KOPT-K1 (cell line): ENCODE results near the gene PRRC2B.
"Not testable (repeated sequence)": the region's sequence is repeated elsewhere in the genome, so short reads cannot be mapped to it uniquely, and the experiment has no call there.

Experiments used
- H3K27ac ChIP-seq: fragments of 200-600 bp; sonication (generic); 2 replicates; pipeline ENCODE4 v1.5.1; 2016; ENCODE audit warnings: antibody characterized with exemption, mild to moderate bottlenecking, low read depth, low read length; ENCODE audit not compliant: poor library complexity, severe bottlenecking
- H3K36me3 ChIP-seq: fragments of 200-600 bp; sonication (generic); 2 replicates; pipeline ENCODE4 v1.5.1; 2017; ENCODE audit warnings: antibody characterized with exemption, mild to moderate bottlenecking, low read length, moderate library complexity; ENCODE audit not compliant: insufficient read depth
- H3K9me3 ChIP-seq: fragments of 200-600 bp; sonication (generic); 2 replicates; pipeline ENCODE4 v1.5.1; 2017; ENCODE audit warnings: antibody characterized with exemption, low read length, mild to moderate bottlenecking; ENCODE audit not compliant: insufficient read depth, poor library complexity, severe bottlenecking

PRRC2B gene

DNA sequence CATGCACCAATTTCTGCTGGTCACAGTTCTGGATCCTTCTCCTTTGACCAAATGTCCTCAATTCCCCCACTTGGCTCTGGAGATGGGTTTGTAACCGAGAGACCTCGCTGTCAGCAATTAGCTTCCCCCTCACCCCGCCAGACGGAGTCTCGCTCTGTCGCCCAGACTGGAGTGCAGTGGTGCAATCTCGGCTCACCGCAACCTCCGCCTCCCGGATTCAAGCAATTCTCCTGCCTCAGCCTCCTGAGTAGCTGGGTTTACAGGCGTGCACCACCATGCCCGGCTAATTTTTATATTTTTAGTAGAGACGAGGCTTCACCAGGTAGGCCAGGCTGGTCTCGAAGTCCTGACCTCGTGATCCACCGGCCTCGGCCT is 21.3 kb upstream of the PRRC2B start:
- not testable (repeated sequence) for H3K9me3 ChIP-seq, H3K36me3 ChIP-seq
- H3K27ac ChIP-seq, result peak overlapping the region; percentile 84

DNA sequence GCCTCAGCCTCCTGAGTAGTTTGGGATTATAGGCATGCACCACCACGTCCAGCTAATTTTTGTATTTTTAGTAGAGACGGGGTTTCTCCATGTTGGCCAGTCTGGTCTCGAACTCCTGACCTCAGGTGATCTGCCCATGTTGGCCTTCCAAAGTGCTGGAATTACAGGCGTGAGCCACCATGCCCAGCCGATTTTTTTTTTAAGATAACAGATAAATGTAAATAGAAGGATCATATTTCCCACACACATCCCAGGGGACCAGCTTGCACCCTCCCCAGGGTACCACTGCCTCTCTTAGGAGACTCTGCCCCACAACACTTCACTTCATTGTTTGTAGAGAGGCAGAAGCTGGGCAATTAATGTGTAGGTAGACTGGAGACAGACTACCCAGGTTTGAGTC is 19.2 kb upstream of the PRRC2B start:
- not testable (repeated sequence) for H3K36me3 ChIP-seq, H3K9me3 ChIP-seq, H3K27ac ChIP-seq

DNA sequence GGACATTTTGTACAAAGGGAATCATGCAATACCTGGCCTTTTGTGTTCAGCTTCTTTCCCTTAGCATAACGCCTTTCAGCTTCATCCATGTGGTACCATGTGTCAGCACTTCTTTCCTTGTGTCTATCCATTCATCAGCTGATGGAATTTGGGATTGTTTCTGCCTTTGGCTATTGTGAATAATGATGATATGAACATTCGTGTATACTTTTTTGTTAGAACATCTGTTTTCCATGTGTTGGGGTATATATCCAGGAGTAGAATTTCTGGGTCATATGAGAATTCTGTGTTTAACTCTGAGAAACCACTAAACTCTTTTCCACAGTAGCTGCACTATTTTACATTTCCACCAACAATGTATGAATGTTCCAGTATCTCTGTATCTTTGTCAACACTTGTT is 14.8 kb upstream of the PRRC2B start:
- Histone ChIP-seq H3K27ac (no peak overlapping the region), H3K36me3 (no peaks in the 10 kb centered on the region), H3K9me3 (no peaks in the 10 kb centered on the region)

DNA sequence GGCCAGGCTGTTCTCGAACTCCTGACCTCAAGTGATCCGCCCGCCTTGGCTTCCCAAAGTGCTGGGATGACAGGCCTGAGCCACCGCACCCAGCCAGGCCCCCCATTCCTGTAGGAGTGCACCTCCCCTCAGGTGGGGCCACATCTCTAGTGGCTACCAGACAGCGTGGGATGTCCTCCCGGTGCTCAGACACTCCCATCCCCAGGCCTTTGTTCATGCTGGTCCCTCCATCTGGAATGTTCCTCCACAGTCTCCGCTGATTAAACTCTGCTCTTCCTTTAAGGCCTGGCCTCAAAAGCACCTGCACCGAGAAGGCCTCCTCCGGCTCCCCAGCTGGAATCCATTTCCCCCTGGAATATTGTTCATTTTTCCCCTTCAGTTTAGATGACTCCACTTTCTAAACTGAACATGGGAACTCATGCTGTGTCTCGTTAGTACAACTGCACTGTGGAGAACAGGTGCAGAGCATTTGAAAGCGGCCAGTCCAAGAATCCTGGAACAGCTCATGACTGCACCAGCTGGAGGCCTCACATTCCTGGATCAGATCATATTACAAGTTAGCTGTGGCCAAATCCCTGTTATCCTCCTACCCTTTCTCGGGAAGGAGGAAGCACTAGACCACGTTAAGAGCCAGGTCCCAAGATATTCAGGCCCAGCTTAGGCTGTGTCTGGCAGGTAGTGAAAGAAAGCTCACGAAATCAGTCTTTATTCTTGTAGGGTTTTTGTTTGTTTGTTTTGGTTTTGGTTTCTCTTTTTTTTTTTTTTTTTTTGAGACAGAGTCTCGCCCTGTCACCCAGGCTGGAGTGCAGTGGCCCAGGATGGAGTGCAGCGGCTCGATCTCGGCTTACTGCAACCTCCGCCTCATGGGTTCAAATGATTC is 10.8 kb upstream of the PRRC2B start:
- Histone ChIP-seq H3K27ac (no peak overlapping the region), H3K9me3 (no peaks in the 10 kb centered on the region), H3K36me3 (no peaks in the 10 kb centered on the region)

DNA sequence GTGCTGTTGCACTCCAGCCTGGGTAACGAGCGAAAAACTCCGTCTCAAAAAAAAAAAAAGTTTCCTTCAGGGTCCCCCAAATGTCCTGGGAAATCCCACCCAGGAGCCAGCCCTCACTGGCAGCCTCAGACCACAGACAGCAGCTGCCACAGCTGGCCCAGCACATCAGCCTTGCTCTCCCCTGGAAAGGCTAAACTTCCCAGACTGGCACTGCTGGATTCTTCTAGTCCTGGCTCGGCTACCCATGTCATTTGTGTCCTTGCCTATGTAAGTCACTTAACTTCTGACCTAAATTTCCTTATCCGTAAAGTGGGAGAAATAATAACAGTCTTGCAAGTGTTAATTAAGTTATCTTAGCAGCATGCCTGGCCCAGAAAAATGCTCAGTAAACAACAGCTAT is 8.6 kb upstream of the PRRC2B start:
- Histone ChIP-seq H3K36me3 (no peaks in the 10 kb centered on the region), H3K27ac (no peak overlapping the region), H3K9me3 (no peaks in the 10 kb centered on the region)

DNA sequence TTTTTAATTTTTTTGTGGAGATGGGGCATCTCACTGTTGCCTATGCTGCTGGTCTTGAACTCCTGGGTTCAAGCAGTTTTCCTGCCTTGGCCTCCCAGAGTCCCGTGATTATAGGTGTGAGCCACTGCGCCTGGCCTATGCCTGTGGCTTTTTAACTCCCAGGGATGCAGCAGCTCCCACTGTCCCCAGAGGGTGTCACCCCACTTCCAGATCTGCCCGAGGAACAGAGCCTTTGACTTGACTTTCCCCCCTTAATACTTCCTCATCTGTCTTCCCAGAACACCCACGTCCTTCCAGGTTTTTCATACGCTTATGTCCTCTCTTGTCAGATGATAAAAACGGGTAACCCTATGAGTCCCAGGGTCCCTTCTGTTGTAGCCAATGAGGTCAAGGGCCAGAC is 7.6 kb upstream of the PRRC2B start:
- Histone ChIP-seq H3K27ac (no peak overlapping the region), H3K9me3 (no peaks in the 10 kb centered on the region), H3K36me3 (no peaks in the 10 kb centered on the region)

DNA sequence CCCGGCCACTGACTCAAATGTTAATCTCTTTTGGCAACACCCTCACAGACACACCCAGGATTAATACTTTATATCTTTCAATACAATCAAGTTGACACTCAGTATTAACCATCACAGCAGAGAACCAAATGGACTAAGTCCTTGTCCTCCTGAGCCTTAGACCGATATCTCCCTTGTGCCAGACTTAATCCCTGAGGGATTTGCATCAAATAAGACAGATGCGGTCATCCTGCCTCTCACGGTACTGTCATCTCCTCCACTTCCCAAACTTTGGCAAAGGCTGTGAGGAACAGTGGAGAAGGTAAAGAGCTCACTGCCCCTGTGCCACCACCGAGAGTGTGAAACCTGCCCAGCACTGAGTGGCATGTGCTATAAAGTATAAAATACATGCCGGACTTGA is 6.5 kb upstream of the PRRC2B start:
- Histone ChIP-seq H3K27ac (no peak overlapping the region), H3K9me3 (no peaks in the 10 kb centered on the region), H3K36me3 (no peaks in the 10 kb centered on the region)

DNA sequence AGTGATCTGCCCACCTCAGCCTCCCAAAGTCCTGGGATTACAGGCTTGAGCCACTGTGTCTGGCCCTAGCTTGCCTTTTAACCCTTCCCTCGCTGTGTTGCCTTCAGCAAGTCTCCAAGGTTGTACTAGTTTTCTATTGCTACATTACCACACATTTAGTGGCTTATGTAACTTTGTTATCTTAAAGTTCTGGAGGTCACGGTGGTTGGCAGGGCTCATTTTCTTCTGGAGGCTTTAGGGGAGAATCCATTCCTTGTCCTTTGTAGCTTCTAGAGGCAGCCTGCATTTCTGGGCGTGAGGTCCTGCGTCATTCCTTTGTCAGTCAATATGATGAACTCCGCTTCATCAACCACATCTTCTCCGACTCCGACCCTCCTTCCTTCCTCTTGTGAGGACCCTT is 2.9 kb upstream of the PRRC2B start:
- Histone ChIP-seq H3K27ac (no peak overlapping the region), H3K9me3 (no peaks in the 10 kb centered on the region), H3K36me3 (no peaks in the 10 kb centered on the region)

DNA sequence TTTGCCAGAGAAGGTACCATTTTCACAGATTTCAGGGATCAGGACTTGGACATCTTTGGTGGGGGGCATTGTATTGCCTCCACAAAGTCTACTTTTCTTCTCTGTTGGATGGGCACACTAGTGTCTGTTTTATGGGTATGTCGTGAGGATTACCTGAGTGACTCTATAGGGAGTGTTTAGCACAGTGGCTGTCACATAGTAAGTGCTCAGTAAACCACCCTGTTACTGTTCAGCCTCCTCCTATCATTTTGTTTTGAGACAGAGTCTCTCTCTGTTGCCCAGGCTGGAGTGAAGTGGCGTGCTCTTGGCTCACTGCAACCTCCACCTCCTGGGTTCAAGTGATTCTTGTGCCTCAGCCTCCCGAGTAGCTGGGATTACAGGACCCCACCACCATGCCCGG is 2.4 kb upstream of the PRRC2B start:
- Histone ChIP-seq H3K27ac (no peak overlapping the region), H3K36me3 (no peaks in the 10 kb centered on the region; the same call in 1 of the 2 replicates), H3K9me3 (no peaks in the 10 kb centered on the region)

DNA sequence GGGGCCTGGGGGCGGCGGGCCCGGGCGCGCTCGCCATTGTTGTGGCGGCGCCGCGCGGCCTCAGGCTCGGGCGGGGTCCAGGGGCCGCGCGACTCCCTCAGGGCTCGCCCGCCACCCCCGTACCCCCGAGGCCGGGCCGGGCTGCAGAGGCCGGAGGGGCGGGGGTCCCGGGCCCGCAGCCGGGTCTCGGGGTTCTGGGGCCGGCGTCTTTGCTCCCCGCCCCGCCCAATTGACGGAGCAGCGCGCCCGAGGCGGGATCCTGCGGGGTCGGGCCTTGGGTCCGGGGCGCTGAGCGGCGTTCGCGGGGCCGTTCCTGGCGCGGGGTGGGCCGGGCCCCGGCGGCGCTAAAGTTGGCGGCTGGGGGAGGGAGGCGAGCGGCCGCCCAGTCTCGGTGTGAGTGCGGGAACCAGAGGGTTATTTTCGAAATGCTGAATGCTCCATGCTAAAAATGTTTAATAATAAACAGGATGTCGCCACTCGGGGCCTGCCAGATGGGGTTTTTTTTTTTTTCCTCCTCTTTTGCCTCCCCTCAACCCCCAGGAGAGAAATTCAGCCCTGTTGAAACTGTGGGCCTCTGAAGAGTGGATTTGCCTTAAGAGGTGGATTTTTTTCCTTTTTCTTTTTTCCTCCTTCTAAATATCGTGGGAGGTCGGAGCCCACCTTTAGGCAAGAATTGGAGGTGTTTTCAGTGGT is 724 bp downstream of the PRRC2B start:
- peak overlapping the region; percentile 70 for H3K27ac ChIP-seq
- no peaks in the 10 kb centered on the region; the same call in 1 of the 2 replicates for H3K36me3 ChIP-seq
- no peaks in the 10 kb centered on the region for H3K9me3 ChIP-seq

DNA sequence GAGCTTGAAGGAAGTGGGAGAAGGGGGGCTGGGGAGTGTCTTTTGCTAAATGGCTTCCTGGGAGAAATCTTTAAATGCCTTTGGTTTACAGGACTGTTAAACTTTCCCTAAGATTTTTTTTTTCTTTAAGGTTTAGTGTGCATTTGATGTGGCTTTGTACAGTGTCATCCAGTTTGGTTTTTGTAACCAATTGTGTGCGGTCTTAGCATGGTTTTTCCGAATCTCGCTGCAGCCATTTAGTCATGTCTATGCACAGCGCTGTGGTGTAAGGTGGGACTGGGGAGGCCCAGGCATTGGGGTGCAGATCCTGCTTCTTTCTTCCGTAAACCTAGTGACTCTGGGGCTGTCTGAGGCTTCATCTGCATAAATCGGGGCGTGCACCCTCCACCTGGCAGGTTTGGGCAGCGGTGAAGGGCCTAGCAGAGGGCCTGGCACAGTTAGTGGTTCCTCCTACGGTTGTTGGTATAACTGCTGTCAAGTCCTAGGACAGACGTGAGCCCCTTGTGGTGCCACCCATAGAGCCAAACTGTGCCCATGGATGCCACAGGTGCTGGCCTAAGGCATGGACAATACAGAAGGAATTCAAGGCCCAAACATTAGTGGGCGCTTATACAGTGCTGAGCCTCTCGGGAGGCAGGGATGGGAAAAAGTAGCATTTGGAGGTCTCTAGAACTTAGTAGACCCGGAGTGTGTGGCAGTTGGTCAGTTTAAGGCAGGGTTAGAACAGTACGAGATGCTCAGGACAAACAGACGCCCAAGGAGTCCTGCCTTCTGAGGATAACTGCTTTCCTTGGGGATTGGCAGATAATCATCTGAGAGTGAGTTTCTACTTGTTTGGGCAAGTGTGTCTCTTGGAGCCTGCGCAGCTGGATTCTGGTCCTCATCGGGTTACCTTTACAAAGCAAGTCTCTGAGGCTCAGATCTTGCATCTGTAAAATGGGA is 1.5 kb downstream of the PRRC2B start:
- H3K9me3 ChIP-seq, result no peaks in the 10 kb centered on the region
- H3K27ac ChIP-seq, result peak overlapping the region; percentile 70
- no peaks in the 10 kb centered on the region; the same call in 1 of the 2 replicates for H3K36me3 ChIP-seq

DNA sequence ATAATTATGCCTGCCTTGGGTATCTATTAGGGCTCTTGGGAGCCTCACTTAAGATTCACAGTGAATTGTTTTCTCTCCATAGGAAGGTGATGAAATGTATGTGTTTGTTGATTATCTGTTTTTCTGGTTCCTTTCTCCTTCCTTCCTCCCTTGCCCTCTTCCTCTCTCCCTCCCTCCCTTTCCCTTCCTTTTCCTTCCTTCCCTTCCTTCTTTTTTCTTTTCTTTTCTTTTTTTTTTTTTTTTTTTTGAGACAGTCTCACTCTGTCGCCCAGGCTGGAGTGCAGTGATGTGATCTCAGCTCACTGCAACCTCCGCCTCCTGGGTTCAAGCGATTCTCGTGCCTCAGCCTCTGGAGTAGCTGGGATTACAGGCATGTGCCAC is 2.2 kb downstream of the PRRC2B start:
- H3K27ac ChIP-seq, H3K9me3 ChIP-seq, H3K36me3 ChIP-seq: not testable (repeated sequence)

DNA sequence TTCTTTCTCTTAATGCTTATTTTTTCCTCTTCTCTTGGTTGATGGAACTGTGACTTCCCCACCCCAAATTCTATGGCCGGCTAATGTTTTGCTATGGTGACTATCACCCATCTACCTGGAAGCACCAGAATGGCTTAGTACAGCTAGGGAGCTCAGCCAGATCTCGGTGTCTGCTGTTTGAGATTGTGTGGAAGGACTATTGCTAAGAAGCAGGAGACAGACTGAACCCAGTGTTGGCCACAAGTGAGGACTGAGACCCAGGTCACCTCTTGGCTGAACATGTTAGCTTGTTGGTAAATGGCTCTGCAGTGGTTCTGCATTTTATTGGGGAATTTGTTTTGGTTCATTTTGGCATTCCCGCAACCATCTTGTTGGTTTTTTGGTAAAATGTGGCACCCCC is 2.7 kb downstream of the PRRC2B start:
- Histone ChIP-seq H3K9me3 (no peaks in the 10 kb centered on the region), H3K27ac (no peak overlapping the region), H3K36me3 (no peaks in the 10 kb centered on the region; the same call in 1 of the 2 replicates)

DNA sequence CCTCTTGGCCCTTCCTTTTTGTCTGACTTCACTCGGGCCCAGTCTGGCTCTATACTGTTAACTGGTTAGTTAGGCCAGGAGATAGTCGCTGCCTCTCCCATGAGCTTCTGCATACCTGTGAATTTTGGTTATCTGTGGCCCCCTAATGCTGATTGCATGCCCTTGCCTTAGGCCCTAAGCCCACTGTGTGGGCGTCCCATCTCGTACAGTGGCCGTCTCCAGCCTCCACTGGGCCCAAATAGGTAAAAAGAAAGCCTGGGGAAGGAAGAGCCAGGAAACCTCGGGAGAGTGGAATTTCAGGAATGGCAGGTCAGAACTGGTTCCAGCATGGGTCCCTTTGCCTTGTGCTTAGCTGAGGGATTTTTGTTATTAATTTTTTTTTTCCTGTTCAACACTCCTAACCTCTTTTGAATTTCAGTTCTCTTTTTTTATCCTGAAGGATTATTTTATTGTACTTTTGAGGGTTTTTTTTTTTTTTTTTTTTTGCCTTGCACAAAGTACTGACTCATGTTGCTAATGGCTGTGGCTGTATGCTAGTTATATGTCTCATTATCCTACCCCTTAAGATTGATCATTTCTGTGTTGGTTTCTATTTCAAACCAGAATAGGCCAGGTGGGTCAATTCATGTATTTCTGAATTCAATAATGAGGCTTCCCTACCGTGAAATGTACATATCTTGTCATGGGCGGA is 3.4 kb downstream of the PRRC2B start:
- Histone ChIP-seq H3K27ac (no peak overlapping the region), H3K36me3 (peaks cover 5% of the 10 kb centered on the region; the same call in 1 of the 2 replicates), H3K9me3 (no peaks in the 10 kb centered on the region)
